Common myeloid progenitor, CD34-positive (primary cell): Measurements from ENCODE around the gene CDKN2B-AS1.

Source experiments
- CTCF ChIA-PET: fragments of 350-600 bp; sonication (Branson Sonifier 250); formaldehyde crosslinking; loops from one replicate; lab custom pipeline; 2021; ENCODE audit warnings: antibody characterized with exemption; lab: Charles Lee
- POLR2A ChIA-PET: fragments of 350-600 bp; sonication (Branson Sonifier 250); formaldehyde crosslinking; loops from one replicate; lab custom pipeline; 2021; ENCODE audit warnings: antibody characterized with exemption; lab: Charles Lee
- DNase-seq, 3 donors: peaks; one replicate each; pipeline versions ENCODE4 v3.0.0 to v3.0.0-alpha.2; 2013
- H3K27ac ChIP-seq, 2 experiments: 1 replicate in 1 of 2; 2 replicates in 1 of 2; pipeline ENCODE4 v1.7.0; 2013; ENCODE audit warnings: inconsistent platforms in 2 of 2, low read length in 2 of 2, mild to moderate bottlenecking in 2 of 2, low read depth in 1 of 2, moderate library complexity in 1 of 2; ENCODE audit not compliant: severe bottlenecking in 2 of 2, insufficient read depth in 1 of 2, poor library complexity in 1 of 2
- H3K27me3 ChIP-seq, 5 experiments: replicated peaks in 2 of 5; 1 replicate in 3 of 5; 2 replicates in 2 of 5; pipeline versions ENCODE4 v1.6.1 to v1.7.0; 2013; ENCODE audit warnings: low read length in 4 of 5, mild to moderate bottlenecking in 2 of 5, moderate library complexity in 2 of 5, inconsistent platforms in 1 of 5; ENCODE audit not compliant: insufficient read depth in 5 of 5, control insufficient read depth in 4 of 5
- H3K36me3 ChIP-seq, 4 experiments: 1 replicate in 2 of 4; 2 replicates in 2 of 4; pipeline versions ENCODE4 v1.6.1 to v1.7.0; 2013; ENCODE audit warnings: low read length in 3 of 4, control low read depth in 1 of 4, mild to moderate bottlenecking in 1 of 4; ENCODE audit not compliant: control insufficient read depth in 4 of 4, insufficient read depth in 4 of 4
- H3K4me1 ChIP-seq, 4 experiments: 1 replicate in 3 of 4; 2 replicates in 1 of 4; pipeline versions ENCODE4 v1.6.1 to v1.7.1; 2013; ENCODE audit warnings: low read length in 3 of 4, mild to moderate bottlenecking in 3 of 4, control low read depth in 1 of 4, inconsistent platforms in 1 of 4, moderate library complexity in 1 of 4; ENCODE audit not compliant: control insufficient read depth in 4 of 4, insufficient read depth in 4 of 4; ENCODE audit errors: control extremely low read depth in 1 of 4
- H3K4me3 ChIP-seq, 7 experiments: 1 replicate in 4 of 7; 2 replicates in 3 of 7; pipeline versions ENCODE4 v1.5.1 to v1.7.0; 2013; ENCODE audit warnings: mild to moderate bottlenecking in 7 of 7, low read length in 6 of 7, moderate library complexity in 6 of 7, inconsistent platforms in 2 of 7, low read depth in 2 of 7, control low read depth in 1 of 7; ENCODE audit not compliant: insufficient read depth in 4 of 7, control insufficient read depth in 1 of 7; ENCODE audit errors: extremely low read depth in 1 of 7
- H3K9me3 ChIP-seq, 5 experiments: 1 replicate in 4 of 5; 2 replicates in 1 of 5; pipeline versions ENCODE4 v1.6.1 to v1.7.1; 2013; ENCODE audit warnings: low read length in 4 of 5, mild to moderate bottlenecking in 2 of 5, inconsistent platforms in 1 of 5, low read depth in 1 of 5, moderate library complexity in 1 of 5; ENCODE audit not compliant: control insufficient read depth in 4 of 5, insufficient read depth in 2 of 5; ENCODE audit errors: control extremely low read depth in 1 of 5
- WGBS: methylation state at CpG from one replicate; pipeline ENCODE4 v1.1.5; 2013; ENCODE audit not compliant: insufficient coverage; 5-methylcytosine and 5-hydroxymethylcytosine counted together

CDKN2B-AS1 gene

DNA sequence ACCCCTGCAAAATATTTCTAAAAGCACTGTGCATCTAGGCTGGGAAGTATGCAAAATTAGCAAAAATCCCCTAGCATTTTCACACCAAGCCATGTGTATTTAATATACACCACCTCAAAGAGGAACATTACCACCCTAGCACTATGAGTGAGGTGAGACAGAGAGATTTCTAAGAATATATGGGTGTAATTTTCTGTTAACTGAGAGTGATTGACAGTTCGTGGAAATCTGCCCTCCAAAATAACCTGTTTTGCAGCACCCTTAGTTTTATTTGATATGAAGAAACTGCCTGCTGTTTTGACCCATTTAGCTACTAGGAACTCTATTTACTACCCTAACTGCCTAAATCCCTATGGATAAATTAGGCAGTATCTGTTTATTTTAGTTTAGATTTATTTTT, 78.8 kb downstream of the CDKN2B-AS1 start:
- no peaks in the 10 kb centered on the region for H3K4me1 ChIP-seq
- ChIA-PET POLR2A (no interaction called here), CTCF (no interaction called here)
- H3K9me3 ChIP-seq: peaks cover 0 to 1% (median 0%) of the 10 kb centered on the region in 5 experiments
- peaks cover 12 to 76% (median 25%) of the 10 kb centered on the region in 5 experiments for H3K27me3 ChIP-seq
- WGBS: 100% methylated on average over 1 of the region's 1 CpG
- H3K36me3 ChIP-seq: no peaks in the 10 kb centered on the region
- H3K4me3 ChIP-seq: no peak overlapping the region
- no peak for DNase-seq
- no peak overlapping the region for H3K27ac ChIP-seq

DNA sequence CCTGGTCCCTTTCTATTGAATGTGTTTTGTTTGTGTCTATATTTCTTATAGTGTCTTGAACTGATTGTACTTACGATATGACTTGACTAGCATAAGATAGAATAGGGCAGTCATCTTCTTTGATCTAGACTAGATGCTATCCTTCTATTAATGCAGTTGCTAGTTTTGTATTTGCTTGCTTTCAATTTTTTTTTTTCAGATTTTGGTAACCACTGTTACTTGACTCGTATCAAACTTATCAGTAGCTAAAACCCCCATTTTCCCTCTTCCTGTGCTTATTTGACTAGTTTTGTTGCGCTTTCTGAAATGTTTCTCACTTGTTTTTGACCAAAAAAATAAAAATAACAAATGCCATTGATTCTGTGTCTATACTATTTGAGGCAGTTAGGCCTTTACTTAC, 83.5 kb downstream of the CDKN2B-AS1 start:
- Histone ChIP-seq H3K4me1 (no peaks in the 10 kb centered on the region), H3K27me3 (peaks cover 9 to 78% (median 43%) of the 10 kb centered on the region in 5 experiments), H3K4me3 (no peak overlapping the region), H3K36me3 (no peaks in the 10 kb centered on the region), H3K9me3 (no peaks in the 10 kb centered on the region), H3K27ac (no peak overlapping the region)
- POLR2A ChIA-PET: no interaction called here
- CTCF ChIA-PET: no interaction called here
- DNase-seq: no peak
- no CpG with 5 or more reads among the region's 3 CpGs for WGBS

DNA sequence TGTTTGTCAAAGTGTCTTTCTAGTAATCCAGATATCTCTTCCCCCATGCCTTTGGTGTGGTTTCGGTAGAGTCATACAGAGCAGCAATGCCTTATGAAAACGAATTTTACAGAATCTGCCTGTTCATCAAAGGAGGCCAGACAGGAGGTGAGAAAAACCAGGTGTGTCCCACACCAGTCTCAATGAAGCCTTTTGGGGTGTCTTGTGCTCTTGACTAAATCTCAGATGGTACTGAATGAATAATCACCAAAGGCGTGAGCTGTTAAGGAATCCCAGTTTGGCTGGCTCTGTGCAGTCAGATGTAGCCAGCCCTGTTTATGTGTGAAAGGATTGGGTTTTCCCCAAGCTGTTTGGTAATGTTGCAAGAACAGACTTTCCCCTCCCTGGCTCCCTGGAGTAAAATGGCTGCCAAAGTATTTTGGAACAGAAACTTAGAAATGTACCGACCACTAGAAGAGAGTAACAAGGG, 85.3 kb downstream of the CDKN2B-AS1 start:
- H3K27ac ChIP-seq: no peak overlapping the region
- H3K27me3 ChIP-seq: peaks cover 5 to 75% (median 42%) of the 10 kb centered on the region in 5 experiments
- ChIA-PET POLR2A (no interaction called here), CTCF (interaction anchor here (1.2 kb wide), 1 partner anchor 51 kb away, joined by 3 read pairs; no protein-coding TSS in a partner anchor)
- WGBS: 93% methylated on average over 3 of the region's 4 CpGs
- H3K4me1 ChIP-seq: no peaks in the 10 kb centered on the region
- DNase-seq: no peak
- no peaks in the 10 kb centered on the region for H3K9me3 ChIP-seq
- H3K4me3 ChIP-seq: no peak overlapping the region
- H3K36me3 ChIP-seq: no peaks in the 10 kb centered on the region

DNA sequence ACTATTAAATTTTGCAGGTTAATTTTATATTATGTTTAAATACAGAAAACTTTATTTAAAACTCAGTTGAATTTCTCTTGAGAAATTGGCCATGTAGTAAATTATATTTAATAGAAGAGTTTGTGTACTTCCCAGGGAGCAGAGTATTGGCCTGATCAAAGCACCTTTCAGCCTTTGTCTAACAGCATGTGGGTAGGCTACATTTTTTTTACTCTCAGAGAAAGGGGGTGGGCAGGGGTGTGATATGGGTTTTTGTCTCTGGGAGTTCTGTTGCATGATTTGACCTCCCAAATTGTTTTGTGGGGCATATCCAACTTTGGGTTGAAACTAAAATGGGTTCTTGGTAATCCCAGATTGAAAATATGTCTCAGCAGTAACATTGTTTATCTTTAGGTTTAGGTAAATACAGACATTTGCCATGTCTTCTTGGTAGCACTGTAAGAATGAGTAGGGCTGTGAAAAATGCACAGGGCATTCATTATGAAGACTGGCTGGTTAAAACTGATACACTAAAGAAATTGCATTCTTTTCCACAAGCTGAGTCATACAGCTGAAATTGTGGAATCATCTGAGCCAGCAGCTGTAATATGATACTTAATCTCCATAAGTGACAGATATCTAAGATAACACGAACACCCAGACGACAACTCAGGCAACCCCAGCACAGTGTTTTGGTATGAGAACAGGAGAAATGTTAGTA, 89.9 kb downstream of the CDKN2B-AS1 start:
- H3K4me3 ChIP-seq: no peak overlapping the region
- H3K27me3 ChIP-seq: peaks cover 0 to 55% (median 34%) of the 10 kb centered on the region in 5 experiments
- ChIA-PET CTCF (no interaction called here), POLR2A (no interaction called here)
- H3K36me3 ChIP-seq: no peaks in the 10 kb centered on the region
- no peaks in the 10 kb centered on the region for H3K9me3 ChIP-seq
- no peaks in the 10 kb centered on the region for H3K4me1 ChIP-seq
- peak in 2 of 3 donors; percentile 4 to 13 for DNase-seq
- H3K27ac ChIP-seq: no peak overlapping the region
- WGBS: no CpG with 5 or more reads among the region's 2 CpGs

DNA sequence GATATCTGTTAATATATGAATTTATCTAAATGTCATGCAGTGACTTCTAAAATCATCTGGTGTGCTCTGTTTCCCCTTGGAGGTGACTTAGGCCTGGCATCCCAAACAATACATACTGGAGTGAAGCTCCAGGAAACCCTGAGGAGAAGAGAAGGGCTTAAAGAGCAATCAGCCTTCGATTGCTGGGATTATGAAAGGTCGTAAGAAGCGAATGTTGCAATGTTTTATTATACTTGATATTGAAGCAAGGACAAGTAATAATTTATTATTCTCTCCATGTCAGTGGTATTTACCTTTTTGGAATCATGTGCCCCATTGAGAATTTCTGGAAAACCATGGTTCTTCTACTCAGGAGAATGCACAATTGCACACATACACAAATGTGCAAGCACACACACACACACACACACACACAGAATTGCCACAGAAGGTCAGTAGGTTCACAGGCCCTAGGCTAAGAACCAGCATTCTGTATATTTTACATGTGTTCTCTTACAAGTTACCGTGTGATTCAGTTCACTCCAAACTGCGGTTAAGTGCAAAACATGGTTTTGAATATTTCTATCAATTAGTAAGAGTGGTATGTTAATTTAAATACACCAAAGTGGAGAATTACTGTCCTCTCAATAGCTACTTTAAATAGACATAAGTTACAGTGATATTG, 93.6 kb downstream of the CDKN2B-AS1 start:
- Histone ChIP-seq H3K27me3 (peaks cover 0 to 29% (median 11%) of the 10 kb centered on the region in 5 experiments), H3K27ac (no peak overlapping the region), H3K9me3 (no peaks in the 10 kb centered on the region), H3K4me1 (no peaks in the 10 kb centered on the region), H3K4me3 (no peak overlapping the region), H3K36me3 (no peaks in the 10 kb centered on the region)
- no peak for DNase-seq
- WGBS: 100% methylated on average over 1 of the region's 5 CpGs
- ChIA-PET CTCF (no interaction called here), POLR2A (no interaction called here)

DNA sequence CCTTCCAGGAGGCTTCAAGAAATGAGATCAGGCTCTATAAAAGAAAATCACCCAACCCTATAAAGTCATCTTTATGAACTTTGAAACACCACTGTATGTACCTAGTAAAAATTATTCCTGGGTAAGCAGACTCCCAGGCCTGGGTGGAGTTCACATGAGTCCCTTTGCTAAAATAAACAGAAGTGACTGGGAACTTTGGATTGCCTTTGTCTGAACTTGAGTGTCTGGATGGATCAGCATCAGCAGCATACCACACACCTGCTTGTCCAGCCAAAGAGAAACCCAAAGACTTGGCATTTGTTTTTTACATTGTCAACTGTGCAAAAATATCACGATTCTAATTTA, 94.1 kb downstream of the CDKN2B-AS1 start:
- ChIA-PET POLR2A (no interaction called here), CTCF (no interaction called here)

DNA sequence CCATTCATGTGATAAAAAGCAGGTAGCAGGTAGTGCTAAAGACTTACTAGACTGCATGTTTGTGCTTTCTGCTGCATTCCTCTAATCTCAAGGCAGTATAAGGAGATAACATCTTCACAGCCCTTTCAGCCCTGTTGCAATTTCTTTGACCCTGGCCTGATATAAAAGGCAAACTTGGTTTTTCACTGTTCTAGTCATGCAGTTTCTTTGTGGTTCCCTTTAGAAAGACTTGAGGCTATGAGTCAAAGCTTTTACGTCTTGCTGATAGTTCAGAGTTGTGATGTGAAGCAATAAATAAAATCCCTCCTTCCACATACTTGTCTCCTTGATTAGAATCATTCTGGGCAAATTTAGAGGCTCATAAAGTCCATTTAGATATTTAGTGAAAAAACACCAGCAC, 103.1 kb downstream of the CDKN2B-AS1 start:
- H3K4me3 ChIP-seq: no peak overlapping the region
- WGBS: no CpG with 5 or more reads among the region's 1 CpG
- POLR2A ChIA-PET: no interaction called here
- H3K4me1 ChIP-seq: no peaks in the 10 kb centered on the region
- no peak for DNase-seq
- CTCF ChIA-PET: no interaction called here
- H3K36me3 ChIP-seq: no peaks in the 10 kb centered on the region
- no peak overlapping the region for H3K27ac ChIP-seq
- peaks cover 6 to 50% (median 15%) of the 10 kb centered on the region in 5 experiments for H3K27me3 ChIP-seq
- H3K9me3 ChIP-seq: no peaks in the 10 kb centered on the region

More for the DNA sequence above, 94.1 kb downstream of the CDKN2B-AS1 start:
- no peak overlapping the region for H3K4me3 ChIP-seq
- no peaks in the 10 kb centered on the region for H3K9me3 ChIP-seq
- WGBS: 100% methylated on average over 1 of the region's 1 CpG
- no peaks in the 10 kb centered on the region for H3K36me3 ChIP-seq
- H3K27me3 ChIP-seq: peaks cover 0 to 25% (median 8%) of the 10 kb centered on the region in 5 experiments
- DNase-seq: no peak
- H3K4me1 ChIP-seq: no peaks in the 10 kb centered on the region
- H3K27ac ChIP-seq: no peak overlapping the region
